Endothelial cell of umbilical vein (primary cell): ENCODE data around the gene ZNF276. TPM values are rescaled to one million over a fixed set of nuclear protein-coding genes. Genes with fewer than 3 reads are reported as not detected.

ENCODE experiments used
- BruUV-seq: library from RNA; stranded (reverse); fragments of 400-500 nt; replicated peaks from 2 replicates; lab custom pipeline; 2021; lab: Mats Ljungman, UMichigan
- CTCF ChIA-PET: fragments of 300-600, 350-600 bp; sonication (Branson Sonifier 250); formaldehyde crosslinking; loops from one replicate; lab custom pipeline; 2021; ENCODE audit warnings: antibody characterized with exemption, inconsistent platforms; lab: Charles Lee
- POLR2A ChIA-PET: fragments of 300-600, 350-600 bp; sonication (Branson Sonifier 250); formaldehyde crosslinking; loops from one replicate; lab custom pipeline; 2021; ENCODE audit warnings: antibody characterized with exemption, inconsistent platforms; lab: Charles Lee
- DNase-seq: peaks from one replicate; pipeline ENCODE4 v3.0.0-alpha.2; 2011; ENCODE audit warnings: low read depth, low spot score
- FAIRE-seq: peaks from 2 replicates; lab custom pipeline; 2011; peaks lifted over from hg19 to GRCh38; lab: Jason Lieb, UNC
- H2AFZ ChIP-seq: 2 replicates; pipeline ENCODE4 v1.6.0; 2012; ENCODE audit warnings: low read depth, low read length, control low read depth, inconsistent platforms
- H3K27ac ChIP-seq: 2 replicates; pipeline ENCODE4 v1.5.1; 2011; ENCODE audit warnings: low read depth, mild to moderate bottlenecking, control low read depth, low read length, moderate library complexity; ENCODE audit not compliant: insufficient read depth
- H3K27me3 ChIP-seq, 2 experiments: 2 replicates each; pipeline versions ENCODE4 v1.6.0 to v1.6.1; 2011; ENCODE audit warnings: low read length in 2 of 2, mixed read lengths in 1 of 2; ENCODE audit not compliant: control insufficient read depth in 2 of 2, insufficient read depth in 2 of 2
- H3K36me3 ChIP-seq, 2 experiments: 2 replicates in 1 of 2; 3 replicates in 1 of 2; pipeline ENCODE4 v1.5.1; 2011; ENCODE audit warnings: low read length in 2 of 2, mild to moderate bottlenecking in 1 of 2, moderate library complexity in 1 of 2; ENCODE audit not compliant: control insufficient read depth in 2 of 2, insufficient read depth in 2 of 2; ENCODE audit errors: extremely low read depth in 1 of 2
- H3K4me1 ChIP-seq: 3 replicates; pipeline ENCODE4 v1.5.1; 2011; ENCODE audit warnings: mild to moderate bottlenecking, low read length; ENCODE audit not compliant: control insufficient read depth, insufficient read depth; ENCODE audit errors: extremely low read depth
- H3K4me2 ChIP-seq: 2 replicates; pipeline ENCODE4 v1.6.1; 2011; ENCODE audit warnings: low read length, control low read depth, mixed read lengths; ENCODE audit not compliant: insufficient read depth
- H3K4me3 ChIP-seq, 3 experiments: fragments of 200-600 bp in 1 of 3; sonication (generic), shearing (Covaris generic) in 1 of 3; replicated peaks in 1 of 3; 2 replicates each; pipeline ENCODE4 v1.5.1; 2011 to 2016; ENCODE audit warnings: control low read depth in 3 of 3, low read length in 3 of 3, mild to moderate bottlenecking in 2 of 3, inconsistent platforms in 1 of 3, low read depth in 1 of 3, moderate library complexity in 1 of 3; ENCODE audit not compliant: insufficient read depth in 1 of 3
- H3K79me2 ChIP-seq: 2 replicates; pipeline ENCODE4 v1.6.0; 2012; ENCODE audit warnings: low read length, inconsistent platforms; ENCODE audit not compliant: control insufficient read depth, insufficient read depth
- H3K9ac ChIP-seq: replicated peaks from 2 replicates; pipeline ENCODE3; 2011; ENCODE audit warnings: low read length, control low read depth; ENCODE audit not compliant: insufficient read depth; ENCODE audit errors: extremely low read depth
- H3K9me1 ChIP-seq: replicated peaks from 3 replicates; pipeline ENCODE4 v1.6.0; 2011; ENCODE audit warnings: mild to moderate bottlenecking, low read length; ENCODE audit not compliant: control insufficient read depth, insufficient read depth; ENCODE audit errors: extremely low read depth
- H3K9me3 ChIP-seq: replicated peaks from 2 replicates; pipeline ENCODE4 v1.5.1; 2012; ENCODE audit warnings: low read length, inconsistent platforms; ENCODE audit not compliant: control insufficient read depth, insufficient read depth
- H4K20me1 ChIP-seq: replicated peaks from 2 replicates; pipeline ENCODE3; 2011; ENCODE audit warnings: mild to moderate bottlenecking, low read length; ENCODE audit not compliant: control insufficient read depth, insufficient read depth; ENCODE audit errors: extremely low read depth
- CTCF ChIP-seq, 2 donors: IDR thresholded peaks; 1 replicate in 1 of 2; 2 replicates in 1 of 2; pipeline ENCODE4 v1.5.1; 2011; ENCODE audit warnings: low read length in 2 of 2, mild to moderate bottlenecking in 2 of 2, moderate library complexity in 2 of 2, control low read depth in 1 of 2, inconsistent platforms in 1 of 2, low read depth in 1 of 2; ENCODE audit not compliant: insufficient read depth in 1 of 2; ENCODE audit errors: extremely low read depth in 1 of 2
- JUN ChIP-seq: IDR thresholded peaks from 2 replicates; pipeline ENCODE4 v1.6.1; 2011; ENCODE audit warnings: borderline replicate concordance, low read depth; ENCODE audit not compliant: insufficient read length, insufficient read depth
- MAX ChIP-seq: IDR thresholded peaks from 2 replicates; pipeline ENCODE4 v1.6.1; 2011; ENCODE audit not compliant: insufficient read depth, insufficient read length
- POLR2A ChIP-seq: IDR thresholded peaks from 2 replicates; pipeline ENCODE4 v1.6.1; 2012; ENCODE audit warnings: low read depth, mild to moderate bottlenecking, control low read depth, low read length
- dilution Hi-C: fragments of 300-500 bp; cut with MboI; formaldehyde crosslinking; loops from one replicate; pipeline ENCODE4 v1.15.0; 2019; ENCODE audit warnings: low sequenced_read_pairs; ENCODE audit not compliant: extremely low pct_ligation_motif_present
- intact Hi-C: fragments of 100-400 bp; cut with micrococcal nuclease; formaldehyde crosslinking; loops from one replicate; pipeline ENCODE4 v1.10.0; 2022
- polyA plus RNA-seq, 4 experiments: library from polyadenylated mRNA; depleted of rRNA in 3 of 4; stranded (reverse) in 3 of 4; unstranded in 1 of 4; fragments of >200 nt; gene quantifications; 2 replicates each; pipeline versions ENCODE4 v1.2.1 to v1.2.3, GENCODE V29; 2011 to 2012; ENCODE audit warnings: missing spikeins in 1 of 4
- total RNA-seq: library from RNA; stranded (reverse); gene quantifications from 2 replicates; pipeline ENCODE4 v1.2.3, GENCODE V29; 2021

The ZNF276 gene
- total and polyA plus RNA-seq, 2 donors (not counting 3 experiments of a cell fraction or from before 2014, with no cell fraction given), result 36.6 to 40.0 TPM

- dilution Hi-C loops, result no loop called here
- POLR2A ChIA-PET, result no interaction called here
These were observed 38.5 kb downstream of the ZNF276 start for GRCh38 chr16:89759746-89760340.

More at GRCh38 chr16:89759746-89760340, 38.5 kb downstream of the ZNF276 start:
- no peak overlapping the region for H2AFZ ChIP-seq
- no peak for DNase-seq
- intact Hi-C loops, result no loop called here
- TF ChIP-seq CTCF (IDR thresholded peaks at IDR 0.05; ENCODE audit: extremely low read depth in 1 of 2, insufficient read depth in 1 of 2, low read depth in 1 of 2, low read length in 2 of 2) (no peak), JUN (no peak), POLR2A (no peak), MAX (no peak)
- no peaks in the 10 kb centered on the region for H3K79me2 ChIP-seq
- H3K4me3 ChIP-seq, result no peak overlapping the region
- no peak for FAIRE-seq
- H3K36me3 ChIP-seq, result peaks cover 2 to 4% of the 10 kb centered on the region in 2 experiments
- no peak overlapping the region for H3K4me2 ChIP-seq
- no peaks in the 10 kb centered on the region for H3K27me3 ChIP-seq
- no peaks in the 10 kb centered on the region for H3K9me3 ChIP-seq
- no peak overlapping the region for H3K27ac ChIP-seq
- H3K9ac ChIP-seq, result no peak overlapping the region
- no peaks in the 10 kb centered on the region for H4K20me1 ChIP-seq
- CTCF ChIA-PET, result no interaction called here
- no TSS peak for BruUV-seq
- H3K9me1 ChIP-seq, result no peaks in the 10 kb centered on the region
- H3K4me1 ChIP-seq, result no peaks in the 10 kb centered on the region
